Measurements from ENCODE around the gene TGFA.

DNA sequence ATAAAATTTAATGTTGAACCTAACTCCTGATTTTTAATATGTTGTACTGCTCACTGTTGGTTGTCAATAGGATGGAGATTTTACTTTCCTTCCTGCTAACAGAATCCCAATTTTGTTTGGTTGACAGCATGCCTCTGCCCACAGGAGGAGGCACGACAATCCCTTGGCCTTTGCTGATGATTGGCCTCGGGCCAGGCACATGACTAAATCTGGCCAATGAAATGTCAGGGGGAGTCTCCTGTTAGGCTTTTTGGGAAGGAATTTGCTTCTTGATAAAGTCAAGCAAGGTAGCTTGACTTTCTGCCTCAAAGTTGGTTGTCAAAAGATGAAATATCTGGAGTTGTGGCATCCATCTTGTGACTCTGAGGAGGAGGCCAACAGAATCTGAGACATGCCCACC, 6.8 kb upstream of the TGFA start:
- TF ChIP-seq, protein P1, sequence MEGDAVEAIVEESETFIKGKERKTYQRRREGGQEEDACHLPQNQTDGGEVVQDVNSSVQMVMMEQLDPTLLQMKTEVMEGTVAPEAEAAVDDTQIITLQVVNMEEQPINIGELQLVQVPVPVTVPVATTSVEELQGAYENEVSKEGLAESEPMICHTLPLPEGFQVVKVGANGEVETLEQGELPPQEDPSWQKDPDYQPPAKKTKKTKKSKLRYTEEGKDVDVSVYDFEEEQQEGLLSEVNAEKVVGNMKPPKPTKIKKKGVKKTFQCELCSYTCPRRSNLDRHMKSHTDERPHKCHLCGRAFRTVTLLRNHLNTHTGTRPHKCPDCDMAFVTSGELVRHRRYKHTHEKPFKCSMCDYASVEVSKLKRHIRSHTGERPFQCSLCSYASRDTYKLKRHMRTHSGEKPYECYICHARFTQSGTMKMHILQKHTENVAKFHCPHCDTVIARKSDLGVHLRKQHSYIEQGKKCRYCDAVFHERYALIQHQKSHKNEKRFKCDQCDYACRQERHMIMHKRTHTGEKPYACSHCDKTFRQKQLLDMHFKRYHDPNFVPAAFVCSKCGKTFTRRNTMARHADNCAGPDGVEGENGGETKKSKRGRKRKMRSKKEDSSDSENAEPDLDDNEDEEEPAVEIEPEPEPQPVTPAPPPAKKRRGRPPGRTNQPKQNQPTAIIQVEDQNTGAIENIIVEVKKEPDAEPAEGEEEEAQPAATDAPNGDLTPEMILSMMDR (IDR thresholded peaks at IDR 0.05), result no peak
- no peak for TF ChIP-seq POLR2A (IDR thresholded peaks at IDR 0.05)

Measured in body of pancreas (tissue), 4 donors.